C4-2B (cell line): Measurements from ENCODE around the gene C18orf32.

Experiments used
- CTCF ChIP-seq: fragments of 450-650 bp; conservative IDR thresholded peaks from 2 replicates; pipeline ENCODE4 v1.5.1; 2017; ENCODE audit warnings: mild to moderate bottlenecking
- ZFX ChIP-seq: fragments of 450-650 bp; IDR thresholded peaks from 2 replicates; pipeline ENCODE4 v1.6.1; 2017

- TF ChIP-seq CTCF (no peak), ZFX (no peak)
Observed at GRCh38 chr18:49529596-49529995, 42.6 kb upstream of the C18orf32 start.
